GM12878 (cell line): ENCODE results near the gene DGAT2. TPM values are rescaled to one million over a fixed set of nuclear protein-coding genes. Genes with fewer than 3 reads are reported as not detected.
"Not testable (repeated sequence)": the region's sequence is repeated elsewhere in the genome, so short reads cannot be mapped to it uniquely, and the experiment has no call there.

Experiments
- ATAC-seq: fragments of 200-7000 bp; cut with Tn5 transposase; 3 replicates; pipeline ENCODE4 v1.9.1; 2020; ENCODE audit warnings: mild to moderate bottlenecking, moderate library complexity
- BruUV-seq: library from RNA; stranded (reverse); fragments of 400-500 nt; replicated peaks from 2 replicates; lab custom pipeline; 2021; lab: Mats Ljungman, UMichigan
- CTCF ChIA-PET: fragments of 300-600 bp; sonication (Branson Sonifier 250); formaldehyde crosslinking; extraction: SDS; loops from one replicate; lab custom pipeline; 2021; ENCODE audit warnings: inconsistent platforms; lab: Yijun Ruan, JAX
- POLR2A ChIA-PET: fragments of 350-600 bp; formaldehyde crosslinking; extraction: SDS; loops from one replicate; lab custom pipeline; 2021; ENCODE audit warnings: inconsistent platforms; lab: Charles Lee
- RAD21 ChIA-PET: fragments of 300-600 bp; sonication (Branson Sonifier 250); formaldehyde crosslinking; loops from one replicate; lab custom pipeline; 2023; ENCODE audit warnings: antibody characterized with exemption; ENCODE audit not compliant: unreplicated experiment; lab: Charles Lee
- SMC1A ChIA-PET: fragments of 300-600 bp; sonication (Branson Sonifier 250); formaldehyde crosslinking; loops from one replicate; lab custom pipeline; 2023; ENCODE audit not compliant: unreplicated experiment, uncharacterized antibody; lab: Charles Lee
- DNase-seq: peaks from one replicate; pipeline ENCODE4 v3.0.0-alpha.2; 2011; ENCODE audit warnings: low read depth, low spot score
- FAIRE-seq: peaks from 3 replicates; lab custom pipeline; 2011; peaks lifted over from hg19 to GRCh38; lab: Jason Lieb, UNC
- H2AFZ ChIP-seq: 2 replicates; pipeline ENCODE4 v1.6.0; 2011; ENCODE audit warnings: low read depth, low read length, control low read depth; ENCODE audit not compliant: control insufficient read depth
- H3K27ac ChIP-seq: 2 replicates; pipeline ENCODE4 v1.5.1; 2011; ENCODE audit warnings: control low read depth; ENCODE audit not compliant: control insufficient read depth, insufficient read depth
- H3K27me3 ChIP-seq, 2 experiments: replicated peaks in 1 of 2; 2 replicates each; pipeline versions ENCODE4 v1.6.0 to v1.6.1; 2011; ENCODE audit warnings: low read length in 1 of 2; ENCODE audit not compliant: control insufficient read depth in 2 of 2, insufficient read depth in 2 of 2
- H3K36me3 ChIP-seq, 2 experiments: 2 replicates each; pipeline ENCODE4 v1.5.1; 2011; ENCODE audit warnings: low read length in 1 of 2; ENCODE audit not compliant: control insufficient read depth in 2 of 2, insufficient read depth in 2 of 2
- H3K4me1 ChIP-seq: 2 replicates; pipeline ENCODE4 v1.6.1; 2011; ENCODE audit warnings: mild to moderate bottlenecking, low read length, moderate library complexity, mixed read lengths; ENCODE audit not compliant: control insufficient read depth, insufficient read depth
- H3K4me2 ChIP-seq: 2 replicates; pipeline ENCODE4 v1.6.0; 2011; ENCODE audit warnings: control low read depth; ENCODE audit not compliant: control insufficient read depth, insufficient read depth
- H3K4me3 ChIP-seq: fragments of 200-600 bp; sonication (generic); 2 replicates; pipeline ENCODE4 v1.5.1; 2016
- H3K79me2 ChIP-seq: 2 replicates; pipeline ENCODE4 v1.6.0; 2011; ENCODE audit warnings: low read length; ENCODE audit not compliant: control insufficient read depth, insufficient read depth
- H3K9ac ChIP-seq: 2 replicates; pipeline ENCODE4 v1.8.0; 2011; ENCODE audit warnings: low read length, control low read depth, mixed read lengths; ENCODE audit not compliant: control insufficient read depth, insufficient read depth
- H3K9me3 ChIP-seq: replicated peaks from 3 replicates; pipeline ENCODE4 v1.5.1; 2011; ENCODE audit warnings: mild to moderate bottlenecking, low read length; ENCODE audit not compliant: control insufficient read depth, insufficient read depth
- H4K20me1 ChIP-seq: 2 replicates; pipeline ENCODE4 v1.6.0; 2011; ENCODE audit not compliant: control insufficient read depth, insufficient read depth
- ATF2 ChIP-seq: IDR thresholded peaks from 2 replicates; pipeline ENCODE4 v1.6.1; 2012; ENCODE audit warnings: low read length, inconsistent platforms
- CBFB ChIP-seq: IDR thresholded peaks from 2 replicates; pipeline ENCODE4 v1.6.1; 2016; ENCODE audit warnings: antibody characterized with exemption, low read depth
- CHD4 ChIP-seq: fragments of 200-600 bp; sonication (generic); IDR thresholded peaks from 2 replicates; pipeline ENCODE4 v1.6.1; 2016; ENCODE audit warnings: mild to moderate bottlenecking
- FOXK2 ChIP-seq: fragments of 450-650 bp; IDR thresholded peaks from 2 replicates; pipeline ENCODE4 v1.6.1; 2017; ENCODE audit warnings: mild to moderate bottlenecking, moderate library complexity
- IRF4 ChIP-seq: IDR thresholded peaks from 2 replicates; pipeline ENCODE4 v1.6.1; 2011; ENCODE audit warnings: low read depth, low read length
- IRF5 ChIP-seq: fragments of 450-650 bp; IDR thresholded peaks from 2 replicates; pipeline ENCODE4 v1.6.1; 2017; ENCODE audit warnings: borderline replicate concordance
- LARP7 ChIP-seq: fragments of 450-650 bp; IDR thresholded peaks from 2 replicates; pipeline ENCODE4 v1.6.1; 2017; ENCODE audit warnings: mild to moderate bottlenecking
- NFYB ChIP-seq: IDR thresholded peaks from 2 replicates; pipeline ENCODE4 v1.6.1; 2011; ENCODE audit warnings: low read depth, mild to moderate bottlenecking, low read length, improper control_type of control experiment, moderate library complexity; ENCODE audit not compliant: insufficient read depth
- RBBP5 ChIP-seq: fragments of 200-600 bp; sonication (generic); conservative IDR thresholded peaks from 2 replicates; pipeline ENCODE4 v1.6.1; 2016
- TAF1 ChIP-seq: IDR thresholded peaks from 2 replicates; pipeline ENCODE4 v1.6.1; 2011; ENCODE audit warnings: mild to moderate bottlenecking, low read depth, low read length, borderline replicate concordance
- ZNF274 ChIP-seq: IDR thresholded peaks from one replicate; pipeline ENCODE4 v1.8.0; 2011; ENCODE audit not compliant: insufficient read length, insufficient read depth
- WGBS: methylation state at CpG from one replicate; pipeline ENCODE4 v1.1.6; 2016; ENCODE audit warnings: low lambda C conversion rate; ENCODE audit not compliant: insufficient replicate concordance, insufficient coverage; ENCODE audit errors: missing lambda C conversion rate; 5-methylcytosine and 5-hydroxymethylcytosine counted together
- in situ Hi-C: fragments of 300-500 bp; cut with MboI; formaldehyde crosslinking; loops from 9 replicates; pipeline ENCODE4 v1.14.3; 2018; ENCODE audit warnings: mixed read lengths
- intact Hi-C: fragments of 100-400 bp; cut with micrococcal nuclease; formaldehyde crosslinking; loops from one replicate; pipeline ENCODE4 v1.14.2; 2022; ENCODE audit not compliant: unreplicated experiment
- polyA plus RNA-seq, 11 experiments: library from polyadenylated mRNA; depleted of rRNA in 4 of 11; unstranded in 6 of 11; stranded (reverse) in 5 of 11; fragments of >200 nt; fragmentation: Nextera tagmentation in 4 of 11; fragmentation: Illumina TruSeq in 1 of 11; extraction: Ambion mirVana in 4 of 11; extraction: Trizol in 1 of 11; gene quantifications; 1 replicate in 1 of 11; 2 replicates in 10 of 11; pipeline versions ENCODE4 v1.2.1 to v1.2.3, GENCODE V29; 2011 to 2016; ENCODE audit warnings: inconsistent platforms in 2 of 11, missing spikeins in 2 of 11, low read depth in 1 of 11
- total RNA-seq, 4 experiments: library from RNA; depleted of rRNA in 3 of 4; stranded (reverse); fragments of >200 nt in 3 of 4; fragmentation: Illumina TruSeq in 1 of 4; extraction: Trizol in 1 of 4; gene quantifications; 2 replicates each; pipeline versions ENCODE4 v1.2.1 to v1.2.3, GENCODE V29; 2013 to 2021

DGAT2 gene
- total and polyA plus RNA-seq, 10 of the 15 experiments (the other 5 are each of a cell fraction or from before 2014, with no cell fraction given), result 5.1 to 25.9 (median 17.6) TPM

GRCh38 chr11:75740681-75741080, 27.9 kb upstream of the DGAT2 start:
- intact Hi-C loops (no loop called here), in situ Hi-C loops (no loop called here)
- FAIRE-seq, result no peak
- no peak overlapping the region for H3K4me2 ChIP-seq
- CTCF ChIA-PET, result interaction anchor here (1.1 to 1.2 kb wide), 2 partner anchors 35 to 411 kb away, joined by 3 read pairs; no protein-coding TSS in a partner anchor
- no peak overlapping the region for H2AFZ ChIP-seq
- H3K9me3 ChIP-seq, result no peaks in the 10 kb centered on the region
- POLR2A ChIA-PET, result no interaction called here
- WGBS, result 53% methylated on average over 1 of the region's 1 CpG
- H3K4me3 ChIP-seq, result no peak overlapping the region
- no TSS peak for BruUV-seq
- no peaks in the 10 kb centered on the region for H3K36me3 ChIP-seq
- no peaks in the 10 kb centered on the region for H3K27me3 ChIP-seq
- no peak for DNase-seq
- H3K27ac ChIP-seq, result no peak overlapping the region
- H3K9ac ChIP-seq, result no peak overlapping the region
- H3K79me2 ChIP-seq, result no peaks in the 10 kb centered on the region
- no peaks in the 10 kb centered on the region for H4K20me1 ChIP-seq
- no peak for ATAC-seq
- RAD21 ChIA-PET, result no interaction called here
- SMC1A ChIA-PET, result no interaction called here
- TF ChIP-seq RBBP5, result no peak
- no peak for TF ChIP-seq TAF1
- TF ChIP-seq CBFB, result no peak
- TF ChIP-seq ZNF274, result no peak
- no peak for TF ChIP-seq ATF2
- TF ChIP-seq IRF4, result no peak
- no peak for TF ChIP-seq IRF5
- TF ChIP-seq NFYB, result no peak
- TF ChIP-seq CHD4, result no peak
- no peak for TF ChIP-seq FOXK2
- TF ChIP-seq LARP7, result no peak
- TF ChIP-seq, all 136 proteins: peak for 0
- H3K4me1 ChIP-seq, result no peaks in the 10 kb centered on the region

GRCh38 chr11:75743159-75743558, 25.4 kb upstream of the DGAT2 start:
- intact Hi-C loops, H3K4me1 ChIP-seq, H3K27me3 ChIP-seq, CTCF ChIA-PET, H3K9ac ChIP-seq, FAIRE-seq, H3K27ac ChIP-seq, DNase-seq, H3K4me3 ChIP-seq, SMC1A ChIA-PET, H3K79me2 ChIP-seq, H3K4me2 ChIP-seq, H2AFZ ChIP-seq, BruUV-seq, H3K36me3 ChIP-seq, H3K9me3 ChIP-seq, in situ Hi-C loops, H4K20me1 ChIP-seq, ATAC-seq, POLR2A ChIA-PET, RAD21 ChIA-PET: not testable (repeated sequence)
- WGBS, result 54% methylated on average over 4 of the region's 4 CpGs
